ENCODE results near the gene HTR1A.

Gene HTR1A

GRCh38 chr5:63981864-63982263, 19.6 kb upstream of the HTR1A start:
- Histone ChIP-seq H3K9me3 (replicated peaks in 1 of 2; ENCODE audit: control insufficient read depth in 2 of 2, insufficient read depth in 1 of 2, low read depth in 1 of 2, low read length in 2 of 2) (no peaks in the 10 kb centered on the region), H2BK120ac (ENCODE audit: low read depth, low read length) (no peak overlapping the region), H3K4me2 (ENCODE audit: insufficient read depth, low read length, poor library complexity, severe bottlenecking) (no peak overlapping the region), H2BK15ac (ENCODE audit: low read length) (no peak overlapping the region), H4K8ac (ENCODE audit: low read depth, low read length) (no peak overlapping the region), H3K4me1 (ENCODE audit: control insufficient read depth in 2 of 2, insufficient read depth in 1 of 2, low read depth in 1 of 2, low read length in 2 of 2) (peaks cover 0 to 10% of the 10 kb centered on the region in 2 donors), H3K23ac (ENCODE audit: low read depth, low read length, poor library complexity) (no peak overlapping the region), H3K36me3 (replicated peaks in 1 of 2; ENCODE audit: control insufficient read depth in 2 of 2, insufficient read depth in 2 of 2, low read length in 2 of 2) (no peaks in the 10 kb centered on the region), H2BK12ac (ENCODE audit: low read length) (no peak overlapping the region), H3K79me1 (ENCODE audit: low read depth, low read length) (no peaks in the 10 kb centered on the region), H3K27ac (replicated peaks; ENCODE audit: low read length) (no peak overlapping the region), H3K14ac (ENCODE audit: low read length) (no peak overlapping the region), H4K91ac (ENCODE audit: low read depth, low read length, poor library complexity) (no peak overlapping the region), H2AK5ac (ENCODE audit: low read depth, low read length) (no peak overlapping the region), H2AFZ (ENCODE audit: low read length) (no peak overlapping the region), H3K4ac (ENCODE audit: low read length) (no peak overlapping the region), H3K18ac (ENCODE audit: low read length) (no peak overlapping the region), H2BK5ac (ENCODE audit: low read length) (no peak overlapping the region), H3K9ac (ENCODE audit: low read depth, low read length, poor library complexity) (no peak overlapping the region), H3K4me3 (ENCODE audit: low read length in 2 of 2) (no peak overlapping the region), H3K27me3 (ENCODE audit: control insufficient read depth in 3 of 3, insufficient read depth in 3 of 3, low read depth in 1 of 3, low read length in 3 of 3) (no peaks in the 10 kb centered on the region)
- no CpG with 5 or more reads among the region's 2 CpGs for WGBS, 2 donors (ENCODE audit: extremely low coverage in 2 of 2, insufficient read length in 2 of 2, insufficient replicate concordance in 1 of 2)
- no peak for DNase-seq (ENCODE audit: low spot score)

GRCh38 chr5:63963926-63964325, 1.7 kb upstream of the HTR1A start:
- H3K4me2 ChIP-seq (ENCODE audit: insufficient read depth, low read length, poor library complexity, severe bottlenecking), result no peak overlapping the region
- no peak overlapping the region for H3K4ac ChIP-seq (ENCODE audit: low read length)

GRCh38 chr5:63963080-63963735, 963 bp upstream of the HTR1A start:
- Histone ChIP-seq H3K9me3 (replicated peaks in 1 of 2; ENCODE audit: control insufficient read depth in 2 of 2, insufficient read depth in 1 of 2, low read depth in 1 of 2, low read length in 2 of 2) (peaks cover 0 to 8% of the 10 kb centered on the region in 2 donors), H3K36me3 (replicated peaks in 1 of 2; ENCODE audit: control insufficient read depth in 2 of 2, insufficient read depth in 2 of 2, low read length in 2 of 2) (no peaks in the 10 kb centered on the region), H4K91ac (ENCODE audit: low read depth, low read length, poor library complexity) (no peak overlapping the region), H3K9ac (ENCODE audit: low read depth, low read length, poor library complexity) (no peak overlapping the region), H2BK15ac (ENCODE audit: low read length) (no peak overlapping the region), H4K8ac (ENCODE audit: low read depth, low read length) (no peak overlapping the region), H3K14ac (ENCODE audit: low read length) (no peak overlapping the region), H3K4ac (ENCODE audit: low read length) (no peak overlapping the region), H2AFZ (ENCODE audit: low read length) (no peak overlapping the region), H3K23ac (ENCODE audit: low read depth, low read length, poor library complexity) (no peak overlapping the region), H2AK5ac (ENCODE audit: low read depth, low read length) (no peak overlapping the region), H2BK120ac (ENCODE audit: low read depth, low read length) (no peak overlapping the region), H2BK5ac (ENCODE audit: low read length) (no peak overlapping the region), H3K79me1 (ENCODE audit: low read depth, low read length) (no peaks in the 10 kb centered on the region), H3K27ac (replicated peaks; ENCODE audit: low read length) (no peak overlapping the region), H2BK12ac (ENCODE audit: low read length) (no peak overlapping the region), H3K4me2 (ENCODE audit: insufficient read depth, low read length, poor library complexity, severe bottlenecking) (no peak overlapping the region), H3K4me3 (ENCODE audit: low read length in 2 of 2) (no peak overlapping the region), H3K27me3 (ENCODE audit: control insufficient read depth in 3 of 3, insufficient read depth in 3 of 3, low read depth in 1 of 3, low read length in 3 of 3) (peaks cover 11 to 41% (median 31%) of the 10 kb centered on the region in 3 experiments), H3K4me1 (ENCODE audit: control insufficient read depth in 2 of 2, insufficient read depth in 1 of 2, low read depth in 1 of 2, low read length in 2 of 2) (peaks cover 0 to 6% of the 10 kb centered on the region in 2 donors), H3K18ac (ENCODE audit: low read length) (no peak overlapping the region)
- DNase-seq (ENCODE audit: low spot score), result peak; percentile 82
- WGBS, 2 donors (ENCODE audit: extremely low coverage in 2 of 2, insufficient read length in 2 of 2, insufficient replicate concordance in 1 of 2), result no CpG with 5 or more reads among the region's 6 CpGs

More at GRCh38 chr5:63963926-63964325, 1.7 kb upstream of the HTR1A start:
- no peak overlapping the region for H2BK5ac ChIP-seq (ENCODE audit: low read length)
- H2AK5ac ChIP-seq (ENCODE audit: low read depth, low read length), result no peak overlapping the region
- H3K27me3 ChIP-seq (ENCODE audit: control insufficient read depth in 3 of 3, insufficient read depth in 3 of 3, low read depth in 1 of 3, low read length in 3 of 3), result peaks cover 11 to 34% (median 31%) of the 10 kb centered on the region in 3 experiments
- no peak overlapping the region for H3K14ac ChIP-seq (ENCODE audit: low read length)
- no peak overlapping the region for H3K18ac ChIP-seq (ENCODE audit: low read length)
- no peak overlapping the region for H3K4me3 ChIP-seq (ENCODE audit: low read length in 2 of 2)
- no peaks in the 10 kb centered on the region for H3K79me1 ChIP-seq (ENCODE audit: low read depth, low read length)
- H2BK120ac ChIP-seq (ENCODE audit: low read depth, low read length), result no peak overlapping the region
- no peak overlapping the region for H3K9ac ChIP-seq (ENCODE audit: low read depth, low read length, poor library complexity)
- peaks cover 0 to 6% of the 10 kb centered on the region in 2 donors for H3K4me1 ChIP-seq (ENCODE audit: control insufficient read depth in 2 of 2, insufficient read depth in 1 of 2, low read depth in 1 of 2, low read length in 2 of 2)
- no peak overlapping the region for H2AFZ ChIP-seq (ENCODE audit: low read length)
- H3K9me3 ChIP-seq (replicated peaks in 1 of 2; ENCODE audit: control insufficient read depth in 2 of 2, insufficient read depth in 1 of 2, low read depth in 1 of 2, low read length in 2 of 2), result peaks cover 0 to 8% of the 10 kb centered on the region in 2 donors
- DNase-seq (ENCODE audit: low spot score), result no peak
- H4K91ac ChIP-seq (ENCODE audit: low read depth, low read length, poor library complexity), result no peak overlapping the region
- H2BK12ac ChIP-seq (ENCODE audit: low read length), result no peak overlapping the region
- H4K8ac ChIP-seq (ENCODE audit: low read depth, low read length), result no peak overlapping the region
- H2BK15ac ChIP-seq (ENCODE audit: low read length), result no peak overlapping the region
- H3K27ac ChIP-seq (replicated peaks; ENCODE audit: low read length), result no peak overlapping the region
- no peaks in the 10 kb centered on the region for H3K36me3 ChIP-seq (replicated peaks in 1 of 2; ENCODE audit: control insufficient read depth in 2 of 2, insufficient read depth in 2 of 2, low read length in 2 of 2)
- no peak overlapping the region for H3K23ac ChIP-seq (ENCODE audit: low read depth, low read length, poor library complexity)

- Histone ChIP-seq H2AK5ac (ENCODE audit: low read depth, low read length) (no peak overlapping the region), H3K4me2 (ENCODE audit: insufficient read depth, low read length, poor library complexity, severe bottlenecking) (peak overlapping the region; percentile 48), H2BK5ac (ENCODE audit: low read length) (no peak overlapping the region), H2AFZ (ENCODE audit: low read length) (no peak overlapping the region), H2BK12ac (ENCODE audit: low read length) (no peak overlapping the region), H2BK120ac (ENCODE audit: low read depth, low read length) (no peak overlapping the region), H2BK15ac (ENCODE audit: low read length) (no peak overlapping the region), H3K4me3 (ENCODE audit: low read length in 2 of 2) (peak overlapping the region in 1 of 2 donors; percentile 73), H3K36me3 (replicated peaks in 1 of 2; ENCODE audit: control insufficient read depth in 2 of 2, insufficient read depth in 2 of 2, low read length in 2 of 2) (no peaks in the 10 kb centered on the region), H3K14ac (ENCODE audit: low read length) (no peak overlapping the region), H3K9ac (ENCODE audit: low read depth, low read length, poor library complexity) (no peak overlapping the region), H3K4ac (ENCODE audit: low read length) (no peak overlapping the region), H3K4me1 (ENCODE audit: control insufficient read depth in 2 of 2, insufficient read depth in 1 of 2, low read depth in 1 of 2, low read length in 2 of 2) (peaks cover 0 to 6% of the 10 kb centered on the region in 2 donors), H3K79me1 (ENCODE audit: low read depth, low read length) (no peaks in the 10 kb centered on the region), H4K91ac (ENCODE audit: low read depth, low read length, poor library complexity) (no peak overlapping the region), H3K27me3 (ENCODE audit: control insufficient read depth in 3 of 3, insufficient read depth in 3 of 3, low read depth in 1 of 3, low read length in 3 of 3) (peaks cover 11 to 48% (median 31%) of the 10 kb centered on the region in 3 experiments), H3K23ac (ENCODE audit: low read depth, low read length, poor library complexity) (peak overlapping the region; percentile 32), H3K27ac (replicated peaks; ENCODE audit: low read length) (no peak overlapping the region), H4K8ac (ENCODE audit: low read depth, low read length) (no peak overlapping the region), H3K9me3 (replicated peaks in 1 of 2; ENCODE audit: control insufficient read depth in 2 of 2, insufficient read depth in 1 of 2, low read depth in 1 of 2, low read length in 2 of 2) (peaks cover 0 to 8% of the 10 kb centered on the region in 2 donors), H3K18ac (ENCODE audit: low read length) (no peak overlapping the region)
- no CpG with 5 or more reads among the region's 34 CpGs for WGBS, 2 donors (ENCODE audit: extremely low coverage in 2 of 2, insufficient read length in 2 of 2, insufficient replicate concordance in 1 of 2)
- DNase-seq (ENCODE audit: low spot score), result no peak
These were observed 565 bp downstream of the HTR1A start for GRCh38 chr5:63961598-63962161.

Data from neuronal stem cell (in vitro differentiated cells).